Retina (tissue), 1 donor: ENCODE results near the gene OR2H1.

Source experiments
- DNase-seq: peaks from one replicate; pipeline ENCODE4 v3.0.0-alpha.2; 2016

Gene OR2H1

DNA sequence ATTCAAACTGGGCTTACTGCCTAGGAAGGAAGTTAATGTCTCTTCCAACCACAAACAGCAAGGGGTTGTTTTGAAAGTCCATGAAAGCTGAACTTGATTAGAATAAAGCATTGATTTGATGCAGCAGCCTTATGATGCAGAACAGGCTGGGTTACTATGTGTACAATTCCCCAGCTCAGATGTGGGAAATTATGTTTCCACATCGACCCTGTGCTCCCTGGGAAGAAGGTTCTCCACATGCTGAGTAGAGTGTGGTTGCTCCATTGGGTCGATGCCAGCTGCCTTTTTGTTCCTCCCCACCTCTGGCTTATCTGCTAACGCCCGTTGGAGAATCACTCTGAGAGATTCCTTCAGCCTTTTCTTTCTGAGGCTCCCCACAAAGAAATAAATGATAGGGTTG lies 29.6 kb downstream of the OR2H1 start:
- no peak for DNase-seq

DNA sequence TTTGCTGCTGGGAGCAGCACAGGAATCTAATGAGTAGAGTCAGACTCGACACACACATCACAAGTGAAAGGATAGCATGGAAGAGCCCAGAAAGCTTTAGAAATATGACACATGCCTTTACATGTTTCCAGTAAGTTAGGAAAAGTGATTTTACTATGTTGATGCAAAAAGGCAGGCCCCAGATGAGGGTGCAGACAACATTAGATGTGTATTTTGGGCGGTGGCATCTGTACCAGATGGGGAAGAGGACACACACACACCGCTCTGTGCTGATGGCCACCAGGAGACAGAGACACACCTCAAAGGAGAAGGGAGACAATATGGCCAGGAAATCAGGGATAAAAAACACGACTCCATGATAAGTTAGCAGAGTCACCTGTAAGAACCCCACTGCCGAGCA lies 30.2 kb downstream of the OR2H1 start:
- no peak for DNase-seq

DNA sequence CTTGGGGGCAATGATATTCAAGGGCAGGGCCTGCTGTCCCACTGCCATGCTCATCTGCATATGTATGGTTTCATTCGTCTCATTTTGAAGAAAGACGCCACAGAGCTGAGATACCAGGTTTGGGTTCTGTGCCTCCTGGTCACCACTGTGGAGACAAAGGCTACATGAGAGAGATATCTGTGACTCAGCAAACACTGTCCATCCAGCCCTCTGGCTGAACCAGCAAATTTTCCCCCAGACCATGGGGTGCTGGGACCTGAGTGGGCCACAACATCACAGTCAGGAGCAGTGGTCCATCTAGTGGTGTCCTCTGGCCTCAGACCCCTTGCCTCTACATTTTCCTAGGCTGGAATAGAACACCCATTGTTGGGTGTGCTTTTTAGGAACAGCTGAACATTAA lies 30.7 kb downstream of the OR2H1 start, which contains the start of gene MAS1L:
MAS1L (minus strand) TSS at position 297 of the 400 bp plus-strand sequence; CDS start at position 243, 54 bp downstream.
- DNase-seq: no peak

DNA sequence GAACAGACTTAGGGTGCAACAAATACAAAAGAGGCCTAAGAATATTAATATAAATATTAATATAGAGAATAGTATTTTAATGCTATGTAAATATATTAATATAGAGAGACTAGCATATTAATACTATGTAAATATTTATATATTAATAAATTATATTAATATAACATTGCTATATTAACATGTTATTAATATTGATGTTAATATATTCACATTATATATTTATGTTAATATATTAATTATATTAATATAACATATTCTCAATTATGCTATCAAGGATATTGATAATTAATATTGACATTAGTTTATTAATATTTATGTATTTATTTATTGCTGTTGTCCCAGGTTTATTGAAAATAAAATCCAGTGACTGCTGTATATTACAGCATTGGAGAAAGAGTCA lies 31.9 kb downstream of the OR2H1 start:
- DNase-seq: no peak

DNA sequence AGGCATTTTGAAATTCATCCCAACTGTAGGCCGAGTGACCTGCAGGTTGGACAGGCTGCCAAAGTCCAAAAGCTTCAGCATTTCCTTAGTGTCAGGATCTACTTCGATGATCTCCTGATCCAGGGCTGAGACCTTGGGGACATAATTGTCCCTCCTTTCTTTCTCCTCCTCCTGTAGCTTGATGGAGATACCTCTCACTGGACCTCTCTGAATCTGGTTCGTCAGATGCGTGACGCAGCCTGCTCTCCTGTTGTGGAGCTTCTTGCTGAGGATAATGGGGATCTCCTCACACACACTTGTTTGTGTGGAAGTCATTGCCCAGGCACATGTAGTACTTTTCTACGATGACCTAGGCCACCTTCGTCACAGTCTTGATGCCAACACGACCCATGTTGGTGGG lies 32.3 kb downstream of the OR2H1 start:
- DNase-seq: no peak

DNA sequence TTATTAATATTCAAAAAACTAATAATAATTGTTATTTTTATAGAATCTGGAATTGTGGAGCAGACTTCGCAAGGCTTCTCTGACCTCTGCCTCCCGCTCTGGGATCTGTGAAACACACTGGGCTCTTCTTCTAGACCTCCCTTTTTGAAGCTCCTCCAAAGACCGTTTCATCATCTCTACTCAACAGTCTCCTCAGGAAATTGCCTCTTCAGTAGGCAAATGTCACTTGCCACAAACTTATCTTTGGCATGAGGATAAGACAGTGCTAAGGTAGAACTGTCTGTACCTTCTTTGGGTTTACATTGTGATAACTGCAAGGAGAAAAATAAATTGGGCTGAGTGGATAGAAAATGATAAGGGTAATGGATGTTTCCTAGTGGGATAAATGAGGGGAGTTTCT lies 33.1 kb downstream of the OR2H1 start:
- DNase-seq: no peak

DNA sequence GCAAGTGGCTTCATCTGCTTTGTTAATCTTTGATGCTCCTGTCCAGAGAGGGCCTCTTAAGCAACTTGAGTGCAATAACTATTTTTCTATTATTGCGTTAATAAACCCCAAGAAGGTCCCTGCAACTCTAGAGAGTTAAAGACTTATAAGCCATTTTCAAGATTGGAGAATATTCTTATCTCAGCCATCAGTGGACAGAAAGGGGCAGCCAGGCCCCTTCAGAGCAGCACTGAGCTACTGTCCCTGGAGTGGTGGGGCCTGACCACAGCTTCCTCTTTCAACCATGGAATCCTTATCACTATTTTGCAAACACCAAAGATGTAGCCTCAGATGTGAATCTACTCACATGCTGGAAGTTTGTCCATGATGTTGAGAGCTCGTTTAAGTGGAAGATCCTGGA lies 33.6 kb downstream of the OR2H1 start:
- no peak for DNase-seq

DNA sequence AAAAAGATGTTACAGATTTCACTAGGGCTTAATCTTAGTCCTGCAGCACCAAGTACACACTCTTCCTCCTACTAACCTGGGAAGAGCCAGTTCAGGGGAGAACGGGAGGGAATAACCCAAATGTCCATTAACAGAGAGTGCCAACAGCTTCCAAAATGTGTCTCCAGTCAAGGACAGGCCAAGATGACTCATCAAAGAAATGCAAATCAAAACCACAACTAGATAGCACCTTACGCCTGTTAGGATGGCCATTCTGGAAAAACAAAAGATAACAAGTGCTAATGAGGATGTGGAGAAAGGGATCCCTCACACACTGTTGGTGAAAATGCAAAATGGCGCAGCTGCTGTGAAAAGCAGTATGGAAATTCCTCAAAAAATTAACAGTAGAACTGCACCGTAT lies 34.6 kb downstream of the OR2H1 start:
- no peak for DNase-seq

DNA sequence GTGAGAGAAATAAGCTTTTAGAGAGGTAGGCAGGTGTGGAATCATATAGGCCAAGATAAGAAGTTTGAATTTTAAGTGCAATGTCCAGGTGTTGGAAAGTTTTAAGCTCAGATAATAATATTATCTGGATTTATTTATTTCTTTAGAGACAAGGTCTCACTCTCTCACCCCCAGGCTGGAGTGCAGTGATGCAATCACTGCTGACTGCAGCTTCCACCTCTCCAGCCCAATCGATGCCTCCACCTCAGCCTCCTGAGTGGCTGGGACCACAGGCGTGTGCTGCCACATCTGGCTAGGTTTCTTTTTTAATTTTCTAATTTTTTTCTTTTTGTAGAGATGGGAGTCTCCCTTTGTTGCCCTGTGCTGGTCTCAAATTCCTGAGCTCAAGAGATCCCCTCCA lies 36.3 kb downstream of the OR2H1 start:
- DNase-seq: no peak

DNA sequence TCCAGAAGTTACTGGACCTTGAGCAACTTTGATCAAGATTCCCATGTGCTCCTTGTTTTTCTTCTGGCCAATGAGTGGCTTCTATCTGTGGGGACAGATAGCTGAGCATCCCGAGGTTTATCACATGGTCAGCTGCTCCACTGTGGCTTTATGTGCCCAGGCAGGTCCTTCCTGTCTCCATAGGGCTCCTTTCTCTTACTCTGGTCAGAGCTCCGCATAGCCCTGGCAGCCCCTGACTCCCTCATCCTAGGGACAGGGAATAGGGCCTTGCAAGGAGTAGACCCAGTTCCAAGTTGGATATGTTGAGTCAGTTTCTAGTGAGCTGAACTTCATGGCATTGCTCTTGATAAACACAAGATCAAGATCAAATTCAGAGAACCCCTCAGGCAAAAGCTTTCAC lies 37.2 kb downstream of the OR2H1 start:
- no peak for DNase-seq

DNA sequence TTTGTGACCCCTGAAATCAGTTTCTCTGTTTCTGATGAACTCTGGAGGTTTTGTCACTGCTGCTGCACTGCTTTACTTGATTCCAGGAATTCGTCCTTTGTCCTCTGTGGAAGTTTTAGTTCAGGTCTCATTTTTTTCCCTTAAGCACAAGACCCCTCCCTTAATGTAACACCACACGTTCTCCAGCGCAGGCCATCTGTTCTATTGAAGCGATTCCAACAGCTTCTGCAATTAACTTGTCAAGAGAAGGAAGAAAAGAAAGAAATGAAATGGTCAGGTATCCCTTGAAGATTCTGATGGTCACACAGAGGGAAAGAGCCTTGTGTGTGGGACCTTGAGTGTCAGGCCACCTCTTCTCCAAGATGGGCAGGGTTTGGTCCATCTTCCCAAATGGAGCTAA lies 38.6 kb downstream of the OR2H1 start:
- no peak for DNase-seq

DNA sequence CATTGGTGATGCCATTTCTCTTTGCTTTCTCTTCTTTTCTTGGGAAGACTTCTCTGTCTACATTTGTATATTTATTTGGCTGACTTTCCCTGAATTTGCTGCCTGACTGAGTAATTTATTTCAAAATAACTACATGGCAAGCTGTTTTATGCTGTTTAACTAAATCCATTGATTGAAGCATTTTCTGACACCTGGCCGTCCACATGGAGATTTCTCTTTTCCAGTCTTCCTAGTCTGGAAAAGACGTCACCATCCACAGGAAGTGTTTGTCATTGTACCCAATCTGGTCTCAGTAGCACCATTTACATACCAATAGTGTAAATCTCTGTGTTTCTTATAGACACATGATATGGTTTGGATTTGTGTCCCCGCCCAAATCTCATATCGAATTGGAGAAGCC lies 40.0 kb downstream of the OR2H1 start:
- no peak for DNase-seq

DNA sequence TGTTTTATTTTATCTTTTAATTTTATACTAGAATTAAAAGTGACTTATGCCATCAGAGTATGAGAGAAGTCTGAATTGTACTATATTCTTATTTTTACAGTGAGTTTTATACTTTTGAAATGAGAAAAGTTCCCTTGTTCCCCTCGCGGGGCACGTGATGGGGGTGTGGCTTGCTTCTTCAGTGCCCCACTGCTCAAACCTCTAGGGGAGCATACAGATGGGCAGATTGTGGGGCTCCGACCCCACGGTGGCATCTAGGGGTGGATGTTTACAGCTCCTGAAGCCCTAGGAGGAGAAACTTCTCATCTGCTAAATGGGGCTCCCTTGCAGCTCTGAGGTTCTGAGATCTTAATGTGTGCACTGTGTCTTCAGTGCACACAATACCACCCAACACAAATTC lies 42.7 kb downstream of the OR2H1 start:
- DNase-seq: no peak

DNA sequence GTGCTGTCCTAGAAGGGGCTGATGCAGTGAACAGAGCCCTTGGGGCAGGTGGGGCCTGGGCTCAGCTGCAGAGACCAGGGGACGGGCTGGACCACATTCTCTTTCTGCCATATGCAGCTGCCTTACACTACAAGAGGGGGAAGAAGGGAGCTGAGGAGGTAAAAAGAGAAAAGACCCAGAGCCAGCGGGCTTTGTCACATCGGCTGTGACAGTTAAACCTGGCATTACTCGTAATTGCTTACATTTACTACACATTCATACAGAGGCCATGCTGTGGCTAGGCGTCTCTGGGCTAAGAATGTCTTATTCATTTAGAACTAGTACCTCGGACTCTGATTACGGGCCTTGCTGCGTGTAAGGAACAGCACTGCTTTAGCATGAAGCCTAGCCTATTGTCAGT lies 43.6 kb downstream of the OR2H1 start:
- no peak for DNase-seq

DNA sequence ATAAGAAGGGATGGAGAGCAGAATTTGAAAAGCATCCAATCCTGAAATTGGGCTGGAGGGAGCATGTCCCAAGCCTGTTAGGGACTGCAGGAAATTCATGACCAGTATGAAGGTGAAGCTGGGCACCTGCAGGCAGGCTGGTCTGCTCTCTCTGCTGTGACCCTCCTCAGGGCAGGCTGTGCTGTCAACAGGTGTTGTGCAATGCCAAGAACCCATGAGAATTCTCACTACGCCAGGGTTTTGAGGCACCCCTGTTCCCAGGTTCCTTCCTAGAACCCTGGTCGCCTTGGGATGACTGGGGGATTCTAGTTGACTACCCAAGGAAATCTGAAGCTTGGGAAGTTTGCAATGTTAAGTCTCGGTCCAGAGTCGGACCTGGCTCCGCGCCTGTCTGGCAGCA lies 44.2 kb downstream of the OR2H1 start:
- DNase-seq: no peak

DNA sequence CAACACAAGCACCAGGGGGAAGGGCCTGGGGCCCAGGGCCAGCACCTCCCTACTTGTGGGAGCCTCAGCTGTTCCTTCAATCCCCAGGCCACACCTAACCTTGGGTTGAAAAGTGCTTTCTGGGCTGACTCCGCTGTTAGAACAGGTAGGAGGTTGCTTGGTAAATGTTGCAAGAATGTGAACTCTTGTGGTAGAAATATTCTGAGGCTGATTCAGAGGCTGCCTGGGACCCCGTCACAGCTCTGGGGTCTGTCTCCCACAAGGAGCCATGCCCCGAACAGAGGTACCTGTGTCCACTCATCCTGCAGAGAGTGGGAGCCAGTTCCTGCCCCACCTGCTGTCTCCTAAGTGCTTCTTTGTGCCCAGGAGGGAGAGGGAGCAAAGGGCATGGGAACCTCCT lies 45.2 kb downstream of the OR2H1 start:
- no peak for DNase-seq

DNA sequence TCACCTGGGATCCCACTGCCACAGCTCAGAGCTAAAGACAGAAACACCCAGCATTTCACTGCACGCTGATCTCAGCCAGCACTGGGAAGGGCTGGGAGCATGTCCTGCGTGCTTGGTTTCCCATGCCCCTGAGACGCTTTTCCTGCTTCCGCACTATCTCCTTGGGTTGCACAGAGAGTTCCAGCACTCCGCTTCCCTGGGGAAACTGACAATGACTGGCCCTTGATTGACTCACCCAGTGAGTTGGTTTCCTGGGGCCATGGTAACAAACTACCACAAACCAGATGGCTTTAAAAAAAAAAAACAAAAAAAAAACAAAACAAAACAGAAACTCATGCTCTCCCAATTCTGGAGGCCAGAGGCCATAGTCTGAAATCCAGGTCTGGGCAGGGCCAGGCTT lies 45.6 kb downstream of the OR2H1 start:
- no peak for DNase-seq

DNA sequence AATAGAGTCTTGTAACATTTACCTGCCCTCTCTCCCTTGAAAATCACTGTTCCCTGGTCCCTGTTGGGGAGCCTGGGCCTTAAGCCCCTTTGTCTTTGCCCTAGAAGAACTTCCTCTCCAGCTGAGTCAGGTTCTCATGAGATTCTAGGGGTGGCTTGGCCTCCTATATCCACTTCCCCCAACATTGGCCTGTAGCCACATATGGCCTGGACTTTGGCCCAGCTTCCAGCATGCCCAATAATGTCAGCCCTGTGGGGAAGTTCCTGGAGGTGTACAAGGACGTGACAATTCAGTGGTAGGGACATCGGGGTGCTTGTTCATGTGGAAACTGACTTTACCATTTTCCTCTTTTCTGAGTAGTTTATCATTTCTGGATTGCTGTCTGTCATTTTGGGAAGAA lies 48.0 kb downstream of the OR2H1 start:
- no peak for DNase-seq

DNA sequence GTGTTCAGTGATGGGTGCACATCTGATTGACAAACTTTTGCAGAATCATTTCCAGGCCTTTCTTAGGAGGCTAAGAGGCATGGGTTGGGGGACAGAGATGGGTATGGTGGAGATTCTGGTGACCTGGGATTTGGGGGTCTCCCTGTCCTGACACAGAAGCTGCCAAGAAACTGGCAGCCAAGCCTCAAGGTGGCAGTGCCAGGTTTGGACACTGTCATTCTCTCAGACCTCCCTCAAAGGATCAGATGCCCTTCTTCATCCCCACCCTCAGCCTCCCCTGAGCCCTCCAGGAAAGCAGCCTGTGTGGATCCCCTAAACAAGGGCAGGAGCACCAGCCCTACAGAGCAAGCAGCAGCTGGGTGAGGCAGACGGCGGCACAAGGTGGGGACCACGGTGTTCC lies 48.9 kb downstream of the OR2H1 start:
- no peak for DNase-seq

DNA sequence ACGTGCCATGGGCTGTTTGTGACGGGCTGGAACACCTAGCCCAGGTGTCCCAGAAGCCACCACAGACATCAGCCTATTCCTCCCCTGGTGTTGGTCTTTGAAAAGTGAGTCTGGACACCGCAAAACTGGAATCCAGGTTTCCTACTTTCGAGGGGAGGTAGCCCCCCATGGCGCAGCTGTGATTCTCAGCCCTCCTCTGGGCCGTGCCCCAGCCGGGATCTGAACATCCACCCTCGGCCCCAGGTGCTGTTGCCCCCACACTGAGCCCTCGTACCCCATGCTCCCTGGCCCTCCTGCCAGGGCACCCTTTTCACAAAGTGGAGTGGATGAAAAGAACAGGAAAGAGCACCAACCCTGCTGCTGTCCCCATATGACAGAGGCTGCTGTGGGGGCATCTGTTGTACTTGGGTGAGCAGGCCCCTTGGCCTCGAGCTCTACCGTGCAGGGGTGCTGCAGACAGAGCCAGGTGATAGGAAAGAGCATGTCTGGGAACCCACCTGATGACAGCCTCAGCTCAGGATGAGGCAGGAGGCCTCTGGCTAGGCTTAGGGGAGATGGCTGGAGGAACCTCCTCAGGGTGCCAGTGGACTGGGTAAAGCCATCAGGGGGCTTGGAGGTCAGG lies 49.6 kb downstream of the OR2H1 start:
- DNase-seq: no peak

DNA sequence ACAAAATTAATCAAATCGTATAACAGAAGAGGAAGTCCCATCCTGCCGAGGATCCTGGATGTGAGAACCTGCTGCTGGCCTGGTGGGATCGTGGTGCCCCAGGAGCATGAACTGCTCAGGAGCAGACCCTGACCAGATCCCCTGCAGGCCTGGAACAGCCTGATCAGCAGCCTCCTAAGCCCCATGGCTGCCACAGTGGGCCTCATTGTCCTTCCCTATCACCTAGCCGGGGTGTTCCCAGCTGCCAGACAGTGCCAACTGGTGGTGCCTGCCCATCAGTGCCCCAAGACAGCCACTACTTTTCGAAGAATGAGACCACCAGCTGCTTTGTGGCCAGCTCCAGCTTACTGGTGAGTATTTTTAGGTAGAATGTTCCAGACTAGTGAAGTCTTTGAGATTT lies 50.4 kb downstream of the OR2H1 start:
- no peak for DNase-seq

DNA sequence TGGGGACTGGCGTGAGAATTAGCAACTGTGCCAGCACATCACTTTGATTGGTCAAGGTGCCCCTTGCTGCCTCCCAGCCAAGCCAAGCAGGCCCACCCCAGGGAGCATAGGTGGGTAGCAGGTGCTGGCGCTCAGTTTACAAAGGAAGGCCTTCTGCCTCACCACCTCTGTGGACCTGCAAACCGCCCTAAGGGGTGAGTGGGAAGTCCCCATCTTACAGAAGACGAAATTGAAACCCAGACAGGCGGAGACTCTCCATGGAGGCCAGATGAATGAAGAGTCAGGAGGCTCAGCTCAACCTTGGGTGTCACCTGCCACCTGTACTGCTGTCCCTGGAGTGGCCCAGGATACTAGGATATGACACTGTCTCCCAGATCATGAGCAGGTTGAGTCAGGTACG lies 52.3 kb downstream of the OR2H1 start:
- DNase-seq: no peak

DNA sequence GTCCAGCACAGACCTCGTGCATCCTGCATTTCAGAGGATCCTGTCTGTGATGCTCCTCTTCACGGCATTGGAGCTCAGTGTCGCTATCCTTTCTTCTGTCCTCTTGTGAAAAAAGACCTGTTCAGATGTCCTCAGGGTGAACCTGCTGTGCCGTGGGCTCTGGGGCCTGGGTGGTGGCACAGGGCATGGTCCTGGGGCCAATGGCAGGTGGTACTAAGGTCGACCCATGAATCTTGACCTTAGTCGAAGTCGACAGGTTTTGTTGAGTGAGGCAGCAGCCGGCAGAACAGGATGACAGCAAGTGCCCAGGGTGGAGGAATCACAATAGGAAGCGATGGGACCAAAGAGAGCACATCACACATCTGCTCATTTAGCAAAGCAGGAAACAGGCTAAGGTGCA lies 52.8 kb downstream of the OR2H1 start:
- no peak for DNase-seq

DNA sequence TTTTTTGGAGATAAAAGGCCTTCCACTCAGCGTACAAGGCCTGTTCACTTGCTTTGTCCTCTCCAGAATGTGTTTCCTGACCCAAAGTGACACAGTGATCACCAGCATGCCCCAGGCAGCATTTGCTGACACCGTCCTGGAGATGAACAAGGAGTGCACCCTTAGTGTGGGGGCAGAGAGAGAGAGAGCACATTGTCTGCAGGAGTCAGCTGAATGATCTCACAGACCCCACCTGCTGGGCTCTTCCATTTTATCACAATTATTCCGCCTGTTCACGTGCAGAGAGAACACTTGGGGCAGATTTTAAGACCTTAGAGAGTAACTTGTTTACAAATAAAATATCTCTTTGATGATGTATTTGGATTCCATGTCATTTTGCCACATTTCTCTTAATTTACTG lies 53.2 kb downstream of the OR2H1 start:
- DNase-seq: peak; percentile 35

DNA sequence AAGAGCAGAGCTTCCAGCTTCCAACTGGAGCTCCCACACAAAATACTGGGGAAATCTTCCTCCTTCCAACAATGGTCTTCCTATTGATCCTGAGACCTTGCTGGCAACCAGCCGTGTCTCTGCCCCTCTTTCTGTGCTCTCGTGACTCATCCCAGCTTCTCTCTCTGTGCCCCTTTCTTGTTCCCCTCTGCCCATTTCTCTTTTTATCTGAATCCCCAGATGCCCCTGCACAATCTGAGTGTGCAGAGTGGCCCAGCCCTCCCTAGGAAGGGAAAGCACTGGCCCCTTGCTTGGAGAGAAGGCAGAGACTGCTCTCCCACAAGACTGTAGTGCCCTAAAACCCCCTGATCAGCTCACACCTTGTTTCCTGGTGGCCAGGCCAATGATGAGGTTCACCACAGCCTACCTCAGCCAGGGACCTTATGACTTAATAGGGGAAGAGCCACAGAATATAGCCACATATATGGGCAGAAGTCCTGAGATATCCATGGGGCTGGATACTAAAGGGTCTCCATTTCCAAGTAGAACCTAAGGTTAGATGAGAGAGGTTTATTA lies 53.9 kb downstream of the OR2H1 start:
- DNase-seq: no peak
